ENCODE measurements around the gene LMAN1. TPM values are rescaled to one million over a fixed set of nuclear protein-coding genes. Genes with fewer than 3 reads are reported as not detected.

LMAN1 gene
- total and polyA plus RNA-seq, 10 of the 15 experiments (the other 5 are each of a cell fraction or from before 2014, with no cell fraction given): 15.0 to 78.9 (median 67.5) TPM

DNA sequence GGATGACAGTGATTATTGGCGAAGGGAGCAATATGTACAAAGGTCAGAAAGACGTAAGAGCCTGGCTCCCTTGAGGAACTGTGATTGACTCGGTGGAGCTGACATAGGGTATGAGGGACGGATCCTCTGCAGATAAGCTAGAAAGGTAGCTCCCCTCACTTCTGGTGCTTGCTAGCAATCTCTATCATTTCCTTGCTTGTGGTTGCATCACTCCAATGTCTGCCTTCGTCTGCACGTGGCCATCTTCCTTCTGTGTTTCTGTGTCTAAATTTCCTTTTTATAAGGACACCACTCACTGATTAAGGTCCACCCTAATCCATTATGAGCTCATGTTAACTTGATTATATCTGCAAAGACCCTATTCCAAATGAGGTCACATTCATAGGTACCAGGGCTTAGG, 22.9 kb upstream of the LMAN1 start:
- no peak for TF ChIP-seq TAF1 (IDR thresholded peaks at IDR 0.05; ENCODE audit: borderline replicate concordance, low read depth, low read length)
- TF ChIP-seq NKRF (conservative IDR thresholded peaks at IDR 0.05): no peak
- ChIA-PET POLR2A (no interaction called here), CTCF (interaction anchor here (0.8 to 1.2 kb wide), 2 partner anchors 20 to 441 kb away, joined by 3 read pairs; no protein-coding TSS in a partner anchor), RAD21 (ENCODE audit: unreplicated experiment) (no interaction called here), SMC1A (ENCODE audit: uncharacterized antibody, unreplicated experiment) (interaction anchor here (0.6 kb wide), 2 partner anchors 10 to 400 kb away, joined by 3 to 4 read pairs; no protein-coding TSS in a partner anchor)
- H2AFZ ChIP-seq (ENCODE audit: control insufficient read depth, low read depth, low read length): no peak overlapping the region
- in situ Hi-C loops (cut with MboI): no loop called here
- ATAC-seq (no peak), FAIRE-seq (no peak), DNase-seq (ENCODE audit: low read depth, low spot score) (no peak)
- H3K27me3 ChIP-seq (replicated peaks in 1 of 2; ENCODE audit: control insufficient read depth in 2 of 2, insufficient read depth in 2 of 2, low read length in 1 of 2): peaks cover 0 to 4% of the 10 kb centered on the region in 2 experiments; a peak in 3 of 4 replicates
- H3K4me1 ChIP-seq (ENCODE audit: control insufficient read depth, insufficient read depth, low read length): no peaks in the 10 kb centered on the region
- intact Hi-C loops (cut with micrococcal nuclease; ENCODE audit: unreplicated experiment): no loop called here
- H3K27ac ChIP-seq (ENCODE audit: control insufficient read depth, insufficient read depth): no peak overlapping the region
- no peak overlapping the region for H3K4me3 ChIP-seq
- WGBS (ENCODE audit: insufficient coverage, insufficient replicate concordance, low lambda C conversion rate, missing lambda C conversion rate): 23% methylated on average over 6 of the region's 6 CpGs
- H3K4me2 ChIP-seq (ENCODE audit: control insufficient read depth, insufficient read depth): no peak overlapping the region
- no peaks in the 10 kb centered on the region for H3K79me2 ChIP-seq (ENCODE audit: control insufficient read depth, insufficient read depth, low read length)
- no peaks in the 10 kb centered on the region for H3K9me3 ChIP-seq (replicated peaks; ENCODE audit: control insufficient read depth, insufficient read depth, low read length)
- no peaks in the 10 kb centered on the region for H4K20me1 ChIP-seq (ENCODE audit: control insufficient read depth, insufficient read depth)
- H3K36me3 ChIP-seq (ENCODE audit: control insufficient read depth in 2 of 2, insufficient read depth in 2 of 2, low read length in 1 of 2): no peaks in the 10 kb centered on the region
- H3K9ac ChIP-seq (ENCODE audit: control insufficient read depth, insufficient read depth, low read length): no peak overlapping the region
- no TSS peak for BruUV-seq (replicated peaks)

GRCh38 chr18:59380706-59381105, 21.6 kb upstream of the LMAN1 start:
- POLR2A ChIA-PET: no interaction called here
- SMC1A ChIA-PET (ENCODE audit: uncharacterized antibody, unreplicated experiment): no interaction called here
- no peak for DNase-seq (ENCODE audit: low read depth, low spot score)
- Histone ChIP-seq H2AFZ (ENCODE audit: control insufficient read depth, low read depth, low read length) (no peak overlapping the region), H3K9me3 (replicated peaks; ENCODE audit: control insufficient read depth, insufficient read depth, low read length) (no peaks in the 10 kb centered on the region), H3K27ac (ENCODE audit: control insufficient read depth, insufficient read depth) (no peak overlapping the region), H3K4me1 (ENCODE audit: control insufficient read depth, insufficient read depth, low read length) (no peaks in the 10 kb centered on the region), H3K4me2 (ENCODE audit: control insufficient read depth, insufficient read depth) (no peak overlapping the region), H3K27me3 (replicated peaks in 1 of 2; ENCODE audit: control insufficient read depth in 2 of 2, insufficient read depth in 2 of 2, low read length in 1 of 2) (peaks cover 0 to 4% of the 10 kb centered on the region in 2 experiments; a peak in 3 of 4 replicates), H4K20me1 (ENCODE audit: control insufficient read depth, insufficient read depth) (no peaks in the 10 kb centered on the region), H3K79me2 (ENCODE audit: control insufficient read depth, insufficient read depth, low read length) (no peaks in the 10 kb centered on the region), H3K4me3 (no peak overlapping the region), H3K9ac (ENCODE audit: control insufficient read depth, insufficient read depth, low read length) (no peak overlapping the region), H3K36me3 (ENCODE audit: control insufficient read depth in 2 of 2, insufficient read depth in 2 of 2, low read length in 1 of 2) (no peaks in the 10 kb centered on the region)
- intact Hi-C loops (cut with micrococcal nuclease; ENCODE audit: unreplicated experiment) (no loop called here), in situ Hi-C loops (cut with MboI) (no loop called here)
- TF ChIP-seq POLR2AphosphoS2 (IDR thresholded peaks at IDR 0.05; ENCODE audit: low read depth, low read length) (no peak), SMC3 (IDR thresholded peaks at IDR 0.05; ENCODE audit: borderline replicate concordance, low read length) (no peak)
- TF ChIP-seq, protein P1, sequence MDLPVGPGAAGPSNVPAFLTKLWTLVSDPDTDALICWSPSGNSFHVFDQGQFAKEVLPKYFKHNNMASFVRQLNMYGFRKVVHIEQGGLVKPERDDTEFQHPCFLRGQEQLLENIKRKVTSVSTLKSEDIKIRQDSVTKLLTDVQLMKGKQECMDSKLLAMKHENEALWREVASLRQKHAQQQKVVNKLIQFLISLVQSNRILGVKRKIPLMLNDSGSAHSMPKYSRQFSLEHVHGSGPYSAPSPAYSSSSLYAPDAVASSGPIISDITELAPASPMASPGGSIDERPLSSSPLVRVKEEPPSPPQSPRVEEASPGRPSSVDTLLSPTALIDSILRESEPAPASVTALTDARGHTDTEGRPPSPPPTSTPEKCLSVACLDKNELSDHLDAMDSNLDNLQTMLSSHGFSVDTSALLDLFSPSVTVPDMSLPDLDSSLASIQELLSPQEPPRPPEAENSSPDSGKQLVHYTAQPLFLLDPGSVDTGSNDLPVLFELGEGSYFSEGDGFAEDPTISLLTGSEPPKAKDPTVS (IDR thresholded peaks at IDR 0.05; ENCODE audit: low read depth, low read length): no peak
- CTCF ChIA-PET: no interaction called here
- no TSS peak for BruUV-seq (replicated peaks)
- ATAC-seq: no peak
- WGBS (ENCODE audit: insufficient coverage, insufficient replicate concordance, low lambda C conversion rate, missing lambda C conversion rate): 33% methylated on average over 5 of the region's 5 CpGs
- FAIRE-seq: no peak
- RAD21 ChIA-PET (ENCODE audit: unreplicated experiment): no interaction called here

Data from GM12878 (cell line).